GM19455 (cell line): ENCODE data around the gene PPFIBP1.
"Not testable (repeated sequence)": the region's sequence is repeated elsewhere in the genome, so short reads cannot be mapped to it uniquely, and the experiment has no call there.

Experiments used
- ATAC-seq: cut with Tn5 transposase; IDR thresholded peaks from one replicate; pipeline ENCODE4 v1.9.1; 2021; ENCODE audit not compliant: unreplicated experiment

The PPFIBP1 gene

DNA sequence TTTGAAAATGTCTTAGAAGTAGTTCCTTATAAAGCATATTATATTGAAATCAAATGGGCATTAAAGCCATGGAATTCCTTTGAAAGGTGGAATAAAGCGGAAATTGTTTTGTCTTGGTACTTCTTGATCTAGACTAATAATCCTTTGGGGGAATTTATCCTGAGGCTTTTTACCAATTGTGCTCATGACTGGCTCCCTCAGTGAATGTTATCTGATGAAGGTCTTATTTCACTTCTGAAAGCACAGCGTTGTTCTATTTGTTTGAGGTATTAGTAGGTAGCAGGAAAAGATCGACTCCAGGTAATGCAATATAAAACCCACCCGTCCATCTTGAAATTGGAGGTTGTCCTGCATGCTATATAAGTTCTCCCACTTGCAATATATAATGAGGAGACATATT is 64.8 kb downstream of the PPFIBP1 start:
- ATAC-seq: no peak

DNA sequence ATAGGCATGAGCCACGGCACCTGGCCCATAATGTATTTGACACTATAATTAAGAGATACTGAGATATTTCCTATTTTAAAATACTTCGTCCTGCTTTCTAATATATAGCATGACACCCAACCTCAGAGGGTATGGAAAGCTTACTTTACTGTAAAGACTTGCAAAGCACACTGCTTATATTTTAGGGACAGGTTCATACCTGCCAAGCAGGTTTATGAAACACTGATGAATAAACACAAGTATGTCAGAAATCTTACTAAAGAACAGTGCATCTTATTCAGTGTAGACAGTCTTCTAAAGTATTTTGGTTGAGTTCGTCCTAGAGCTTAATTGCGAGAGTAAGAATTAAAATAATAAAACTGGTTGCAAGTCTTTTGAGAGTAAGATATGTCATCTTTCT is 65.4 kb downstream of the PPFIBP1 start:
- no peak for ATAC-seq

DNA sequence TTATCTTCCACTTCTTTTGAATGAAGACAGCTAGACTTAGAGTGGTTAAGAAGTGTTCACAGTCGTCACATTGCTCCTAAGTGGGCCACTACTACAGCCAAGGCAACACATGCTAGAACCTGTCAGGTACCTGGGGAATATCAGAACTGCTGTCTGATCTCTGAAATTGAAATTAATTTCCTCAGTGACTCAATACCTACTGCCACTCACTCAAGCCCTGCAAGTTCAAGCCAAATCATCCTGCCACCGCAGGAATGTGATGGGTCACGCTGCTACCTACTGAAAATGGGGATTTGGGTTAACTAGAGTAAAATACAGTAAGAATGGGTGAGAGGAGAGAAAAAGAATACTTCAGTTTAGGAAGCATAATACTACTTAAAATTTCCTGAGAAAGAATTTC is 67.7 kb downstream of the PPFIBP1 start:
- not testable (repeated sequence) for ATAC-seq

DNA sequence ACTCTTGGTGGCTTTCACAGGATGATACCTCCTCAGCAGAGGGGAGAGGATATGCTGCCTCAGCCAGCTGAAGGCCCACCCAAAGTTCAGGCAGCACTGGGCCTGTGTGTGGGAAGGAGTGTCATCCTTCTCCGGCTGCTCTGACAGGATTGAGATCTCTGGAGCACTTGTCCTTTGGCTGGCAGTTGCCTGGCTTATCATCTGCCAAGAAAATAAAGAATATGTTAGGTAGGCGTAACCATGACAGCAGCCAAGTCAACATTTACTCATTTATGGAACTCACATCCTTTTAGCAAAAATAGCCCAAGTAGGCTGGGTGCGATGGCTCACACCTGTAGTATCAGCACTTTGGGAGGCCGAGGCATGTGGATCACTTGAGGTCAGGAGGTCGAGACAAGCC is 68.5 kb downstream of the PPFIBP1 start:
- no peak for ATAC-seq

DNA sequence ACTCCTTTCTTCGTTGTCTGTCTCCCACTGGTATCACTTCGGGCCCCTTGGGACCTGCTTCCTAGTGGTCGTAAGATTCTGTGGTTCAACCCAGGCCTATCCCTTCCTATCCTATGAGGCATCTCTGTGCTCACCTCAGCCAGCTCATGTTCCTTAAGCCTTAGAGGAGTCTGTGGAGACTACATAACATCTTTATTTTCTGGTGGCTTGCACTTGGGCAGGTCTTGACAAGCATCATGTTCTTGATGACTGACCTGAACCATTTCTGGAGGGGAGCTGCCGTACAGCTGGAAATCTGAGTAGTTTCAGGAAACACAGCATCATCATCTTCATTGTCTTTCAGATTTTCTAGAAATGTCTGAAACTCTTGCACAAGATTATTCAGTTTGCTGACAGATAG is 69.3 kb downstream of the PPFIBP1 start:
- no peak for ATAC-seq

DNA sequence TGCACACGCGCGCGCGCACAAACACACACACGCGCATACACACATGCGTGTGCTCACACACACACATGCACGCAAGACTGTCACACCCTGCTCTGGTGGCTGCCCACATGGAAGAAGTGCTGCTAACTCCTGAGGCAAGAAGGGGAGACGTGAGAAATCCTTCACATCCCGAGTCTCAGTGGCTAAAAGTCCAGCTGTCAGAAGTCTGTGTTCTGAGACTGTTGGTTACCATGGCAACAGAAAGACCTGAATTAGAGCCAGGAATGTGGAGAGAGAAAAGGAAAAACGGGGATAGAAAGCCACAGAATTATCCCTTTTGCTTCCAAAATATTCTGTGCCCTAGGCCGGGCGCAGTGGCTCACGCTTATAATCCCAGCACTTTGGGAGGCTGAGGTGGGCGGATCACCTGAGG is 71.2 kb downstream of the PPFIBP1 start:
- ATAC-seq: no peak

DNA sequence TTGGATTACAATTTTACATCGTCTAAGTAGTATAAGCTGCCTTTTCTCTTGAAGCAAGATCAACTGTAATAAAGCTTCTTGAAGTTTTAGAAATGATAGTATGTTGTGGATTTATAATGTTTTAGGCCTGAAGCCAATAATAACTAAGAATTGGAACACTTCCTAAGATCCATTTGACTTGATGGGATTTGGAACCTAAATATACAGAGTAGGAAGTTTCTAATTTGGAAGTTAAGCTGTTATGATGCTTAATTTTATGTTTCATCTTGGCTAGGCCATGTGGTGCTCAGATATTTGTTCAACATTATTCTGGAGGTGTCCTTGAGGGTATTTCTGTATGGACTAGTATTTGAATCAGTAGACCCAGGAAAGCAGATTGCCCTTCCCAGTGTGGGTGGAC is 74.9 kb downstream of the PPFIBP1 start:
- ATAC-seq: not testable (repeated sequence)

DNA sequence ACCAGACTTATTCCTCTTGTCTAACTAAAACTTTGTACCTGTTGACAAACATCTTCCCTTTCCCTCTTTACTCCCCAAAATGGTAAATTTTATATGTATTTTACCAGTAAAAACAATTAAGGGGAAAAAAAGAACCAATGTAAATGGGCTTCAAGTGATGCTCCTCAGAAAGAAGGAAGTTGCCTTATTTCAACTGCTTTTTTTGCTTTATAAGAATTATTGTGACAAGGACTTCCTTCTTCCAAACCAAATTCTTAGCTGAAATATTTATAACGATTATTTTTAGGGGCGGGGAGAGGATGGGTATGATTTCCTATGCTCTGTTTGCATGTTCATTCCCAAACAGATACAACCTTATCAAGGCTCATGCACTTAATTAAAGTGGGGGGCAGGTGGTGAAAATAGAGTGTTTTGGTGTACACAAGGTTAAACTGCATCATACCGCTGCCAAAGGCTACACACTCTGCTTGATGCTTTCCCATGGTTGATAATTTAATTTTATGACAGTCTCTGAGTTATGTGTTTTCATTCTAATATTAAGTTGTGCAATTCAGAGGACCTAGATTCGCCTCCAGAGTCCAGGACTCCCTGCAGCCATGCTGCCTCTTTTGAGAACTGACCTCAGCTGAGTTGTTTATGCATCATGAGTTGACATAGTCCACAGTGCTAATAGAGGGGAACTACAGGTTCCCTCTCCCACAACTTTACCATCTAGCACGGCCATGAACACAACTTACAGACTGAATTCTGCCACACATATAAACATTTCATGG is 77.2 kb downstream of the PPFIBP1 start:
- ATAC-seq: not testable (repeated sequence)

DNA sequence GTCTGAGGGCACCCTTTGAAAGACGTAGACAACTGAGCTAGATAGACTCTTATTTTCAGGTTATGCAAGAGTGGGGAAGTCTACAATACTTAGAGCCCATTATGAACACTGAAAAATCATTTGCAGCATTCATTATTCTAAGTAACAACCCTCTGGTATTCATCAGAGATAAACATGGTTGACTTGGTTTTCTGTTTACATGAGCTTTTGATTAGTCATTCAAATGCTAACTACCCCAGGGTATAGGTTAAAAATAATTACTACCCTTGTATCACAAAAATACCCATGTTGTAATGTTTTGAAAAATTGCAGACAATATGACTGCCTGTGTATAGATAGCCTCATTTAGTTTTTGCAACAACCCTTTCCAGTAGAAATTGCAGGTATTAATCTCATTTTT is 78.5 kb downstream of the PPFIBP1 start:
- no peak for ATAC-seq

DNA sequence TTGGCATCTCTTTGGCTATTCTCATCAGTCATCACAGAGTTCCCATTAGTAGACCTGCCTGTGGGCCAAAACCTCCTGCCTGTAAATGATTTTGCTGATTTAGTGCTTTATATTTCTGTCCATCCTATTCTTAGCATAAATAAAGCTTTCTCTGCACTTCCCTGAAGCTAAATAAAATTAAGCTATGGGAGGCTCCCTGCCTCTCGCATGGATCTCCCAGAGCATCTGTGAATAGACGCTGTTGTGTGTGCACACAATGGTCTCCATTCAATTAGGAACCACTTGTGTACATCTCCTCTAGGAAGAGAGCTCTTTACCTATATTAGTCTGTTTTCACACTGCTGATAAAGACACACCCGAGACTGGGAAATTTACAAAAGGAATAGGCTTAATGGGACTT is 80.4 kb downstream of the PPFIBP1 start:
- ATAC-seq: no peak

DNA sequence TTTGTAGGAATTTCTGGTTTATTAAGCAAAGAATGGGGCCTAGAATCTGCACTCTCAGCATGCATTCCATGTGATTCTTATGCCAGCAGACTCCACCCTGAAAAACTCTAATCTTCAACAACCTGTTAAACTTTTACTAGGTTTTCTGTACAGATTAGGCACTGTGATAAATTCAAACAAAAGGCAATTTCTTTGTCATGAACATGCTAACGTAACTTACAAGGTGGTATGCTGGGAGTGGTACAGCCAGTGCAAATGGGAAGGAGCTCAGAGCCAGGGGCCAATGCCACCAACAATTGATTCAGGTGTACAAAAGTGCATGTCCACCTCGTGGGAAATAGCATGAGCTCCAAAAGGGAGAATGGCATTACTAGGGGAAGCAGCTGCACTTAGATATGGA is 83.0 kb downstream of the PPFIBP1 start:
- no peak for ATAC-seq

DNA sequence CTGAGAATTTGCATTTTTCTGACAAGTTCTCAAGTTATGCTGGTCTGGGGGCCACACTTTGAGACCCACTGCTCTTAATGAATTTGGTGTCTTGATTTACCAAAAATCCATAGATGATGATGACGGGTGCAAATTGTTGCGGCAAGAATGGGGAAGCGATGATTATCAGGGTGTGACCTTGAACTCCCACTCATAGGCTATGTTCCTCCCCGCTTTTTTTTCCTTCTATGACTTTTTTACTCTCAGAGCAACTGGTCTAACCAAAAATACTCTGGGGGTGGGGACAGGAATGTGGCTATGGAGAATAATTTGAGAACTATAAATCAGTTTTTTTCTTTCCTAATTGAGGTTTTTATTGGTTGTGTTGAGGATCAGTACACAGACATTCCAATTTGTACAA is 83.6 kb downstream of the PPFIBP1 start:
- ATAC-seq: no peak

DNA sequence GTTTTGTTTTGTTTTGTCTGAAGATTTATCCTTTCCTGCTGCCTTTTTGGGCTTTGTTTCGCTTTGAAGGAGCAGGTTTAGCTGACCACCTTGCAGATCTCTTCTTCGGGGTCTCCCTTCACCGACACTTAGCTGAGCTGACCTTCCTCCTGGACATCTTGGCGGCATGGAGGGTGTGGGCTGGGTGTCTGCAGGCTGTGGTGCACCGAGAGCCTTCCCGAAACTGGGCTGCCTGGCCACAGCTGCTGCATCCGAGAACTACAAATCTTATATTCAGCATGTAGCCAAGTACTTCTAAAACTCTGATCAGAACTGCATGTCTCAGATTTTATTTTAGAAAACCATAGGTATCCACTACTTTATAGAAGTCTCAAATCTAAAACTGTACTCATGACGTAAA is 84.9 kb downstream of the PPFIBP1 start:
- no peak for ATAC-seq

DNA sequence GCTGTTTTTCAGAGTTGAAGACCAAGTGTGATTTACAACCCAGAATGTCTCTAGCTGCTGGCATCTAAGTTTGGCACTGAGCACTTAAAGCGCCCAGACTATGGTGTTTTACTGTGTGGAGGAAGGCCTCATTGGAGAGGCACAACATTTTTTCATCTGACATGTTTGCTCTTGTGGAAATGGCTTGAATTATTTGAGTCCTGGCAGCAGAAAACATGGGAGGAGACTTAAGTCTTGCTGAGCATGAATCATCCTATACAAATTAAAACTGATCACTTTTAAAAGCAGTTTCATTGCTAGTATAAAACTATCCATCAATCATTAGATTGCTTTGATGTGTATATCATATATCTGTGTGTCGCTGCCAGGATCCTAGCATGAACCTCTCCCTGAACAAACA is 86.4 kb downstream of the PPFIBP1 start:
- ATAC-seq: no peak

DNA sequence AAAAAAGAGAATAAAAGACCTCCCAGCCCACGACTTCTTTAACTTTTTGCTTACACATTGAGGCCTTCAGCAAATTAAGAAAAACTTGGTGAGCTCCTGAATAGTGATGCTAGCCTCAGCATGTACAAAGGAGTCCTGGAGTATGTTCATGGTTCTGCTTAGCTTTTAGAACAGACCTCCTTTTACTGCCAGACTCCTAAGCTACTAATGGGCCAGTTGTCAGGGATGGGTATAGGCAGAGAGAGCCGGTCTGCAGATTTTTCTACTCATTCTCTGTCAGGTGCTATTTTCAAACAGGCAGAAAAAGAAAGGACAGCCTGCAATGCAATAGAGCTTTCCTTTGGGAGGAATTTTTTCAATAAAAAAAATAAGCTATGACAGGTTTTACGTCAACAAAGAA is 90.4 kb downstream of the PPFIBP1 start:
- no peak for ATAC-seq

DNA sequence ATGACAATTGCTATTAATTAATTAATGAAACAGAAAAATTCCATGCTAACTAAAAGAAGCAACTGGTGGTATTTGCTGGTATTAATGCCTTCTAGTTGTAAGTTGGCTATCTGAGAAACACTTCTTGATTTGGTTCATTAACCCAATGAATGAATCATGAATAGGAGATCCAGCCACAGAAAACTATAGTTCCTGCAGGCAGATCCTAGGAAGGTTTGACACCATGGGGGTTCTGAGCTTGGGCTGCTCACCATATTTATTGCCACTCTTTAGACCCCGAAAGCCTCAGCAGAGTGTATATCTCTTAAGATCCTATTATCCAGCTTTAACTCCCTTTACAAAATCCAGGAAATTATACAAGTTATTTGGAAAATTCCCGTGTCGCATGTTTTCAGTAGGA is 90.9 kb downstream of the PPFIBP1 start:
- no peak for ATAC-seq

DNA sequence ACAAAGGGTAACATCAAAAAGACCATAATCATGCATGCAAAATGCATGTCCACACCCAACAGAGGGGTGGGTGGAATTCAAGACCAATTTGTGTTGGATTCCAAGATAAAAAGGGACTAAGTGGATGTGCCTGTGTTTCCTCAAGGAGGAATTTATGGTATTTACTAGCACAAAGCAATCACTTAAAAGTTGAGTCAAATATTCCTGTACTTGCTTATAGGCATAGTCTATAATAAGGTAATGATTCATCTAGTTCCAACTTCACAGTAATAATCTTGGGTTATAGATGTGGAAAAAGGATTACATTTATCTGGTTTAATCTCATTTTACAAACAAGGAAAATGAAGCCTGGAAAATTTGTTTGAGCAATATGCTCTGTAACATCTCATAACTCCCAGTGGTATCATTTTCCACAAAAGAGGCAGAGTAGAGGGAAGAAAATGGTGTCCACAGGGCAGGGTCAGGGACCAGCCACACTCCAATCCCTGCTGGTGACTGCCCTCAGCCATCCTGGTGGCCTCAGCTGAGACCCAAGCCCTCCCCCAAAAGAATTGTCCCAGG is 91.4 kb downstream of the PPFIBP1 start:
- no peak for ATAC-seq

DNA sequence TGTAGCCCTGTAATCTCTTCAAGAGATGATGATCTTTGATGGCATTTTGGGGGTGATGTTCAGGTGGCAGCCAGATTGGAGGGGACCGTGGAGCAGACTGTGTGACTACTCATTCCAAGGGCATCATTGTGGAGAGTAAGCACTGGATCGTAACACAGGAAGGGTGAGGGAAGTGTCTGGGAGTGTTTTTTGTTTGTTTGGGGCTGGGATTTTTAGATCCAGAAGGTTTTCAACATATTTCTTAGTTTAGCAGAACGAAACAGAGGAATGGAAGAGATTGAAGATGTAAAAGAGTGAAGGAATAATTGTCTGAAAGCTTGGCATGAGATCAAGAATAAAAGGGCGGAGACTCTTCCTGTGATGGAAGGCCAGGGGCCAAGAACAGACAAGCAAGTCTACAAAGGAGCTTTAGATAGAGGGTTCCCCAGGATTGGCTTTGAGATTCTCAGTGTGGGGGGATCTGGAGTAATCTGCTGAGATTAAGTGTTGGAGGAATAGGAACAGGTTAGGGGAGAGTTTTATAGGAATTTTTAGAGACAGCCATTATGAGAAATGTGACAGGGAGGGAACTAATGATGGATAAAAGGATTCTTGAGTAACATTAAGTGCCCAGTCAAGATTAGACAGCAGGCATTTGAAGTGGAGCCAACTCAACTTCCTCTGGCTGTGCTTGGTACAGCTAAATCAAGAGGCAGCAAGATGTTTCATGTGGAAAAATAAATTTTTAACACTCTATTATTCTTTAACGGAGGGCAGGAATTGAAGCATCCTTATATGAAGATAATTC is 92.5 kb downstream of the PPFIBP1 start:
- ATAC-seq: no peak

DNA sequence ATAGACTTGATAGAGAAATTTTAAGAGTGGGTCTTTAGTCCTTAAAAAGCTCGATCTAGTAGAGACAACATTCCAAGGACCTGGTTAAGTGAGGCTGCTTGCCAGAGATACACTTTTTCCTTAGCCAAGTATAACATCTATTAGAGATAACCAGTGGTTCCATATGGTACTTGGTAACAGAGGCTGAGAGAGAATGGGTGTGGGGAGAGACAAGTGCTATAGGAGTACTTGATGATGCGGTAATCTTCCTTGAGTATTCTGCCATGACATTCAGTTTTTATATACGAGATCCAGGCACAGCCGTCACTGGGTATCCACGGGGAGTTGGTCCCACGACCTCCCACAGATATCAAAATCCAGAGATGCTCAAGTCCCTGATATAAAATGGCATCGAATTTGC is 94.8 kb downstream of the PPFIBP1 start:
- no peak for ATAC-seq

DNA sequence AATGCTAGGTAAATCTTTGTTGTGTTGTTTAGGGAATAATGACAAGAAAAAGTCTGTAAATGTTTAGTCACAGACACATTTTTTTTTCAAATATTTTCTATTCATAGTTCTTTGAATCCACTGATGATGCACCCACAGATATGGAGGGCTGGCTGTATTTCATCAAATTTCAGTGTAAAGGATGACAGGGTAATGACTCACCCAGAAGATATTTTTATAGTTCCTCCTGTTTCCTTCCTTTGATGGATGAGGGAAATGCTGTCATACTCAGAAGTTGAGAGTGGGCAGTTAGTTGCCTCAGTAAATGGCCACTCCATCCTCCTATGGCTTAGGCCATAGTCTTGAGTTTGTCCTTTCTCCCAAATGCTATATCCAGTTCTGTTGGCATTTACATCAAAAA is 95.3 kb downstream of the PPFIBP1 start:
- no peak for ATAC-seq

DNA sequence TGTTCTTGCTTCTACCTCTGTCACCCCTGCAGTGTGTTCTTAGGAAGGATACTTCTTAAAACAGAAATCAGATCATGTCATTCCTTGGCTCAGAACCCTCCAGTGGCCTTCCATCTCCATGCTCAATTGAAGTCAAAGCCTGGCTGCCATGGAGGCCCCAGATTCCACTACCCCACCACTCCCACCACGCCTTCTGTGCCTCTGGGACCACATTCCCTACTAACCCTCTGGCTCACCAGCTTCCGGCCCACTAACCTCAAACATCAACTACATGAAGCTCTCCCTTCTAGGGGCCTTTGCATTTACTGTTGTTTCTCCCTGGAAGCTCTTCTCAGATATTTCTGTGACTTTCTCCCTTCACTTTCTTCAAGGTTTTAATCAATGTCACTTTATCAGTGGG is 96.1 kb downstream of the PPFIBP1 start:
- no peak for ATAC-seq
